Esophagus muscularis mucosa (tissue), 3 donors: ENCODE results near the gene SLX4IP.

Experiments
- CTCF ChIP-seq, 3 experiments: fragments of 200-600 bp in 2 of 3; fragments of 450-650 bp in 1 of 3; sonication (generic) in 2 of 3; IDR thresholded peaks; one replicate each; pipeline ENCODE4 v1.5.1; 2017 to 2019; ENCODE audit warnings: antibody characterized with exemption in 3 of 3, mild to moderate bottlenecking in 2 of 3, moderate library complexity in 1 of 3
- POLR2AphosphoS5 ChIP-seq, 2 donors: sonication (generic); formaldehyde crosslinking; IDR thresholded peaks; one replicate each; pipeline ENCODE4 v1.6.1; 2017; ENCODE audit warnings: antibody characterized with exemption in 2 of 2

- TF ChIP-seq POLR2AphosphoS5 (IDR thresholded peaks at IDR 0.05) = no peak
- TF ChIP-seq CTCF (IDR thresholded peaks at IDR 0.05) = no peak
Measured at GRCh38 chr20:10487142-10488136, 52.3 kb downstream of the SLX4IP start.
